SW480 (cell line): Measurements from ENCODE around the gene MAP2K7.
"Not testable (repeated sequence)": the region's sequence is repeated elsewhere in the genome, so short reads cannot be mapped to it uniquely, and the experiment has no call there.

Source experiments
- DNase-seq: peaks from one replicate; pipeline ENCODE4 v3.0.0-alpha.2; 2016; ENCODE audit warnings: low spot score

Gene MAP2K7

GRCh38 chr19:7931221-7932061 lies 27.8 kb downstream of the MAP2K7 start:
- no peak for DNase-seq

GRCh38 chr19:7932276-7932929 lies 28.7 kb downstream of the MAP2K7 start:
- no peak for DNase-seq

- no peak for DNase-seq
Measured at GRCh38 chr19:7932930-7933300, 29.2 kb downstream of the MAP2K7 start.

GRCh38 chr19:7933411-7933810 lies 29.7 kb downstream of the MAP2K7 start:
- no peak for DNase-seq

GRCh38 chr19:7933828-7934725 lies 30.4 kb downstream of the MAP2K7 start:
- DNase-seq, result no peak

GRCh38 chr19:7934766-7935165 lies 31.1 kb downstream of the MAP2K7 start:
- DNase-seq, result no peak

GRCh38 chr19:7940841-7941240 lies 37.2 kb downstream of the MAP2K7 start:
- no peak for DNase-seq

GRCh38 chr19:7941895-7942596 lies 38.4 kb downstream of the MAP2K7 start:
- DNase-seq, result no peak

GRCh38 chr19:7942981-7943443 lies 39.3 kb downstream of the MAP2K7 start:
- DNase-seq, result no peak

- peak; percentile 100 for DNase-seq
Measured at GRCh38 chr19:7943444-7944176, 39.9 kb downstream of the MAP2K7 start, which contains the start of gene TIMM44. TSS of gene TIMM44 (minus strand) at chr19:7943666. CDS start at chr19:7943651, 15 bp downstream.

GRCh38 chr19:7944177-7944761 lies 40.6 kb downstream of the MAP2K7 start:
- peak; percentile 90 for DNase-seq

GRCh38 chr19:7947939-7948338 lies 44.3 kb downstream of the MAP2K7 start:
- DNase-seq, result peak; percentile 49

- no peak for DNase-seq
Measured at GRCh38 chr19:7953060-7953459, 49.4 kb downstream of the MAP2K7 start.

GRCh38 chr19:7953576-7953975 lies 49.9 kb downstream of the MAP2K7 start:
- DNase-seq, result no peak

GRCh38 chr19:7955696-7956095 lies 52.0 kb downstream of the MAP2K7 start:
- no peak for DNase-seq

- DNase-seq, result no peak
Measured at GRCh38 chr19:7959211-7959610, 55.5 kb downstream of the MAP2K7 start.

GRCh38 chr19:7961082-7961481 lies 57.4 kb downstream of the MAP2K7 start:
- DNase-seq, result not testable (repeated sequence)

GRCh38 chr19:7961920-7962626 lies 58.4 kb downstream of the MAP2K7 start:
- no peak for DNase-seq

- no peak for DNase-seq
Measured at GRCh38 chr19:7962644-7963268, 59.1 kb downstream of the MAP2K7 start.
